ENCODE data around the gene L3MBTL4. TPM values are rescaled to one million over a fixed set of nuclear protein-coding genes. Genes with fewer than 3 reads are reported as not detected.
"Not testable (repeated sequence)": the region's sequence is repeated elsewhere in the genome, so short reads cannot be mapped to it uniquely, and the experiment has no call there.

The L3MBTL4 gene
- total RNA-seq, result under 1 TPM; 0.13 to 0.17 TPM

DNA sequence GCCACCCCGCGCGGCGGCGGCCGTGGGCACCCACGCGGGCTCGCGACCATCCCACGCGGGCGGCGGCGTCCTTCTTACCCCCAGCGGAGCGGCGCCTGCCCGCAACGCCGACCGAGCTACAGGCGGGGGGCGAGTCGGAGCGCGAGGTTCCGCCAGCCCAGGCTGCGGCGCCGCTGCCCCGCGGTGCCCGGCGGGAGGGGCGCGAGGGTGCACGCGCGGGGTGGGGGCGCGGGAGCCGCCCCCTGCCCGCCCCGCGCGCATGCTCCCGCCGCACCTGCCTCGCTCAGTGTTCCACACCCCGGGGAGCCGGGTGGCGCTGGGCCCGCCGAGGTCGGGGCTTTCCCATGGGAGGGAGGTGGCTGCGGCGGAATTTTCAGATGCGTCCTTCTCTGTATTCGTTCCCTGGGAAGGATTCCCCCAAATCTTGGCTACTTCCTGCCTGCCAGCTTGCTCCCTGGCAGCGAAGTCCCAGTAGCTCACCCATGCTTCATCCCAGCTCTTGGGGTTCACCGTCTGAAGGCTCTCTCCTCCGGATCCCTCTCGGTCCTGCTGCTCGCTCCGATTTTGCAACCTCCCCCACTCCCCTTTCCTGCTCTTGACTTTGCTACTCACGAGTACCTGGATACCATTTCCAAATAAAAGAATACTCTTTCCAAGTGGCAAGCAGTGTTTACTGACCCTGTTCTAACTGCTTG, at the start of gene L3MBTL4:
TSS of gene L3MBTL4 (minus strand) at position 189 of the 695 bp plus-strand sequence. CDS start 103,286 bp downstream, outside the sequence.
- CTCF ChIA-PET, result no interaction called here
- POLR2A ChIA-PET, result no interaction called here

DNA sequence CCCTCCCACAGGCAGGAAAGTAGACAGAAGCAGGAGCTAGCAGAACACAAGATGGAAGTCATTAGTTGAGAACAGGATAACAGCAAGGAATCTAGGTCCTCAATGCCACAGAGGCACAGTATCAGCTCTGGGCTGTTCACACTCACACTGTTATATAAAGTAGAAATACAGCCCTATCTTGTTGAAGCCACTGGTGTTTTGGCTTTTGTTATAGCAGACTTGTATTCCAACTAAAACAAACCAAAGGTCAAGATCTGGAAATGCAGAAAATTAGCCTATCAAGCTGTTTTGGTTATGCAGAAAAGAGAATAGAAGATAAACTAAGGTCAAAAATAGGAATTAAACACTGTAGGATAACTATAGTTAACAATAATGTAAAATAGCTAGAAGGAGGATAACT, 37.5 kb upstream of the L3MBTL4 start:
- POLR2A ChIA-PET, result no interaction called here

DNA sequence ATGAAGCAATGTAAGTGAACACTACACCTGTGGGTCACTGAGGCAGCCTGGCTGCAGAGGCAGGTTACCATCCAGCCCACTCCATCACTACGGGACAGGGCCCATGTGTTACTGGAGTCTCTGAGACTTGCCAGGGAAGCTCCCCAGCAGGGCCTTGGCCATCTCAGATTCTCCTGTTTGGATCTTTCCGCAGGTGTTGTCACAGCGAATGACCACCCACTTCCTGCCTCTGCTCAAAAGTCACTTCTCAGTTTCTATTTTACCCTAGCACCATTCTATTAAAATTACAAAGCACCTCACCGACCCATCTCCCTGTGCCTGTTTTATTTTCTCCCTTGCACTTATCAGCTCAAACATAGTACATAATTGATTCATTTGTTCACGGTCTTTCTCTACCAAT, 34.5 kb upstream of the L3MBTL4 start:
- ChIA-PET CTCF (no interaction called here), POLR2A (no interaction called here)

More for the DNA sequence above, 37.5 kb upstream of the L3MBTL4 start:
- CTCF ChIA-PET, result no interaction called here

DNA sequence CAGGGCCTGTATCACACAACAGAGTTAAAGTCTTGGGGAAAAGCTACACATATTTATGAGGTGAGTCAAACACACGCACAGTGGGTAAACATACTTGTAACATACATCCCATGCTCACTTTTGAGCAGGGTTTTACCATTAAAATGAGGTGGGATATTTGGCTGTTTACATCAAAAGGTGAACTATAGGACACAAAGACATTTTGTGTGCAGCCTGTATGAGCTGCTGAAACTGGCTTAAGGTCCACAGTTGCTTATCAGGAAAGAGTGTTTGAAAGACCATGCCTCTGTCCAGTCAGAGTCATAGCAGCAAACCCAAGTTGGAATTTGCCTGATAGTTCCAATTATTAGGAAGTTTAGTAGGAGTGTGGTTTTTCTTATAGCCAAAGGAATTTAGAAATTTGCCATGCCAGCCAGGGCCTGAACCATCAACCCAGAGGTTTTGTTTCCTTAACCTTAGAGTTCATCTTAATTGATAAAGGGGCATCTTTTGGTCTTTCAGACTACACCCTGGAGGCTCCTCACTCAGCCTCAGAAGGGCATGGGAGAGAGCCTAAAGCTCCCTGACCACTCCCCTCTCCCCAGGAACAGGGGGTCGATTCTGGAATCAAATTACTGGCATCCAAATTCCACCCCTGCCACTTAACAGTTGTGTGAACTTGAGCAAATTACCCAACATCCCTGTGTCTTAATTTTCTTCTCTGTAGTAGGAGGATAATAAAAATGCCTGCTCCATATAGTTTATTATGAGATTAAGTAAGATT, 29.9 kb upstream of the L3MBTL4 start:
- POLR2A ChIA-PET, result no interaction called here
- CTCF ChIA-PET, result no interaction called here

DNA sequence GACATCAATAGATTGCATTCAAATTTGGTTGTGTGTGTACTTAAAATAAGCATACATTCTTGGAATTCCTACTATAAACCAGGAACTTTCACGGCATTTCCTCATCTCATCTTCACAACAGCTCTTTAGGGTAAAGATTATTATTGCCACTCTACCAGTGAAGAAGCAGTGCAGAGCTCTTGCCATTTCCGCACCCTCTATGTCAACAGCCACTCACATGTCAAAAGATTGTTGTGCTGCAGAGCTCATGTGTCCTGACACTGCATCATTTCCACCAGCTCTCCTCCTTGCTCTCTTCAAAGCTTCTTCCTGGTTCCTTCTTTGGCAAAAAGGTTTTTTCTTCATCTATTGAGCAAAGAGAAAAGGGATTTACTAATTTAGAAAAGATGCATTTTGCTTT, 26.5 kb upstream of the L3MBTL4 start:
- CTCF ChIA-PET, result no interaction called here
- POLR2A ChIA-PET, result no interaction called here

DNA sequence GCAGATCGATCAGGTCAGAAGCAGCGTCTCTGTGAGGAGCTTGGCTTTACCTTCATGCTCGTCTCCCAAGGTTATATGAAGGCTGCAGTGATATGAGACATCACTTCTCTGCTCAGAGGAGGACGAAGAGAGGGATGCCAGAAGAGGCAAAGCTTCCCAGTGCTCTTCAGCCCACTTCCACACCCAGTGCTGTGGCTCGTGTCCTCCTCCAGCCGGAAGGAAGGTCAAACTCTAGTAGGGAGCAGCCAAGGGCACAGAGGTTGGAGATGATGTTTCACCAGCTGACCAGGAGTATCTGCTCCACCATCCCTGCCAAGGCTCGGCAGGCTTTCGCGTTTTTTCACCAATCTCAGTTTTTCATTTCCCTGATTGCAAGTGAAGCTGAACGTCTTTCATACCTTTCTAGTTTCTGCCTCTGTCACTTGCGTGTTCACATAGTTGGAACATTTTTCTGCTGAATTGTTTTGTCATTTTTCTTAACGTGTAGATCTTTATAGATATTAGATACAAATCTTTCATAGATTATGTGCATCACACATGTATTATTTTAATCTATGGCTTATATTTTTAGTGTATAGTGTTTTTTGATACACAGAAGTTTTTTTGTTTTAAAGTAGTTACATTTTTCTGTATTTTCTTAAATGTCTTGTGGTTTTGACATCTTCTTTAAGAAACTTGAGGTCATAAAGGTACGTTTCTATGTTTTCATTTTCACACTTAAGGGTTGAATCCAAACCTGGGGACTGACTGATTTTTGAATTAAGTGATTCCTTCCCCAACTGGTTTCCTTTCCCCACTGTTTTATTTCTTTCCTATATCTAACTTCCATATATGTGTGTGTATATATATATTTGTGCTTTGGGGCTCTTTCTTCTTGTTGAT, 23.5 kb upstream of the L3MBTL4 start:
- CTCF ChIA-PET, result no interaction called here
- POLR2A ChIA-PET, result no interaction called here

DNA sequence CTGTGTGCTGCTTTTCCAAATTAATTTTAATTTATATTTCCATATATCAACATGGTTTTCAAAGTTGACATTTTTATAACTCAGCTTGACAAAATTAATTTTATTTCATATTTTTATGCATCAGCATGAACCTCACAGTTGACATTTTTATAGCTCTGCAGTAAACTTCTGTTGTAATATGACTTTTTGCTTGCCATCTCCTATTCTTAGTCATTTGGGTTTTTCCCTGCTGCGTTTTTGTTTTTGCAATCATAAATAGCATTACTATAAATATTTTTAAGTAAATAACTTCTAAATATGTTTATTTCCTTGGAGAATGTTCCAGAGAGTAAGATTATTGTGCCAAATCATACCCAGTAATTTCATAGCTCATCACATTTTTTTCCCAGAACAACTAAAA, 21.0 kb upstream of the L3MBTL4 start:
- ChIA-PET POLR2A (no interaction called here), CTCF (no interaction called here)

DNA sequence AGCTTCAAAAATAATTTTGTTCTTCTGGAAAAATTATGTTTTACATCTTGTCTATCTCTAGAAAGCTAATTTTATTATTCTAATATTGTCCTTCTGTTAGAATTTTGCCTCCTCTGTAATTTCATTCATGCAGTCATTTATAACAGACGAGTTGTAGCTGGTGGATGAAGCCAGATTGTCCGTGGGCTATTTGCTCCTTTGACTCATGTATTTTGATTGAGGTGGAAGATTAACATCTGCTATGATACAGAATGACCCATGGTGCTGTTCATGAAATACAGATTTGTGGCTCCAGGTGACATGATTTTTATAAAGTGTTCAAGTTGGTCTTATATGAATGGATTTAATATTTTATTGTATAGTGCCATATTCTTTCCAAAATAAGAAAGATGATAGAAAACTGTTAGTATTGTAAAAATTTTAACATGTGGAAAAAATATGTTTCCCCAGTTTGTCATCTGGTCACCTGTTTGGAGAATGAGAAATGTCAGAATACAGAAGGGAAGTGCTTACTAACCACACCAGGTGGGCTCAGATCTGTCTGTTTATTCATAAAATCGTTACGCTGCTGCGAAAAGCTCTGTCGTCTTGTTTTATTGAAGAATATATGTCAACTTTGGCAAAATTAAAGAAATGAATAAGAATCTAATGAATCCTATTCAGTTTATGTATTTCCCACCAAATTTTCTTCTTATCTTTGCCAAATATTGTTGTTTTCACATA, 20.4 kb upstream of the L3MBTL4 start:
- ChIA-PET CTCF (no interaction called here), POLR2A (no interaction called here)

DNA sequence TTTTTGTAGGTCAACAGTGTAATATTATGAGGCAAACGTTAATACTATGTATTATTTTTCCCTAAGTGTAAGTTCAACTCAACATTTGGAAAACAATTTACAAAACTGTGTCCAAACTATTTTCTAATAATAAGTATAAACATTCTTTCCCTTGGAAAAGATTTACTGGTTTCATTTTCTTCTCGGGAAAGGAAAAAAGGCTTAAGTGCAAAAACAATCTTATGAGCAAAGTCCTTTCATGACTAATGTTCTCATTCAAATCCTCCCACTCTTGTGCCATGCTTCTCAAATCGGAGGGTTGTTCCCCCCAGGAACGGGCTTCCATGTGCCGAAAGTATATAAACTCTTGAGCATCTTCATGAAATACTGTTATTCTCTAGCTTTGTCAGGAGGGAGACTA, 19.8 kb upstream of the L3MBTL4 start:
- POLR2A ChIA-PET, result no interaction called here
- CTCF ChIA-PET, result no interaction called here

DNA sequence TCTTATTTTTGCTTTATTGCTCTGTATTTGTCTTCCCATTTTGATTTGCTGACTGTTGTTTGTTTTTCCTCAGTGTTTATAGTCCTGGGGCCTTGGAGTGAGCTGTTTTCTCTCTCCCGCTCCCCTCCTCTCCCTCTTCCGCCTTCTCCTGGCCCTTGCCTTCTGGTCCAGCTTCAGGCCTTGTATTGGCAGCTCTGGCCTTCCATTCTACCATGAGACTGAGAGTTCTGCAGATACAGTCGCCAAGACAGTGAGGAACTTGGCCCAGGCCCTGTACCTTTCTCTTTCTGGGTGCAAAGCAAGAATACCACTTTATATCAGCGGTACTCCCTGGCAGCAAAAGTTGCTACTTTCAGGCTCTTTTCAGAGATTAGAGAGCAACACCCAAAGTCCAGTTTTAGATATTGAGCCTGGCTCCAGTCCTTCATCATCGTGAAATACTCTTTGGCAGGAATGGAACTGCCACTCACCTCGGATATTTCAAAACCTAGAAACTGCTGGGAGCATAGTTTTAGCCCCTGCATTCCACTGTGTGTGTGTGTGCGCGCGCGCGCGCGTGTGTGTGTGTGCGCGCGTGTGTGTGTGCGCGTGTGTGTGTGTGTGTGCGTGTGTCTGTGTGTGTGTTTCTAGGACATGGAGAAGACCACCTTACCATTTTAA, 17.1 kb upstream of the L3MBTL4 start:
- ChIA-PET CTCF (no interaction called here), POLR2A (no interaction called here)

DNA sequence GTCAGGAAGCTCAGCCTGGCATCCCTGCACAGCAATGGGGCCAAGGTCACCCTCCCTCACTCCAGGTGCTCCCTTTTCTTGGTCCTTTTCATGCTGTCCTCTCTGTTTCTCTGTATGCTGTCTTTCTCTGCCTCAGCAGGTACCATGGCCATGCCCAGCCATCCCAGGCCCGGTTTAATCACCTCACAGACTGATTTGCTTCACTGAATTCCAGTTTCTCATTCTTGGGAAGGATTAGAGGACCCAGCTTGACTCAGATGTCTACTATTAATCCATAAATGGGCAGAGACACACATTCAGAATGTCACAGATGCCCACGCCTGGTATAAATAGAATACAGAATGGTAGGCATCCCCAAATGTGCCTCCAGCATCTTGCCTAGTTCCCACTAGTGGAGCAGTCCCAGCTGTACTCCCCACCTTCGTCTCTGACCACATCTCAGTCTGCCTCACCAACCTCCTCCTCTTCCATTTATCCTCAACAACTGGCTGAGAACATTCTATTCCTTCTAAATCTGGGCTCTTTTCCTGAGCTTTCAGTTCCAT, 14.2 kb upstream of the L3MBTL4 start:
- POLR2A ChIA-PET, result no interaction called here
- CTCF ChIA-PET, result no interaction called here

DNA sequence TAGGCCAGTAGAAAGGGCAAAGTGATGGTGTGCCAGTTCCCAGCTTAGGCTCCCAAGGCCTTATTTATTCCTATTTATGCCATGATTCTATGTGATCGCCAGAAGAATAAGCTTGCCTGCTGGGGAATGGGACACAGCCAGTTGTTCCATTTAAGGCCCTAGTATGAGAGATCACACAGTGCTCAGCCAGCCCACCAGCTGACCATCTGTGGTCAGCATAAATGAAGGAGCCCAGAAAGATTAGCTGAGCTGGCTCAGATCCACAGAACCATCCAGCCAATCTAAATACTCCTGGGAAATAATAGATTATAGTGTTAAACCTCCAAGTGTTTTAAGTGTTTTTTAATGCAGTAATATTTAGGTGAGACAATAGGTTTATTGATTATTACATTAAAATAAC, 12.6 kb upstream of the L3MBTL4 start:
- ChIA-PET CTCF (interaction anchor here (0.6 kb wide), 1 partner anchor 458 kb away, joined by 3 read pairs; no protein-coding TSS in a partner anchor), POLR2A (no interaction called here)

DNA sequence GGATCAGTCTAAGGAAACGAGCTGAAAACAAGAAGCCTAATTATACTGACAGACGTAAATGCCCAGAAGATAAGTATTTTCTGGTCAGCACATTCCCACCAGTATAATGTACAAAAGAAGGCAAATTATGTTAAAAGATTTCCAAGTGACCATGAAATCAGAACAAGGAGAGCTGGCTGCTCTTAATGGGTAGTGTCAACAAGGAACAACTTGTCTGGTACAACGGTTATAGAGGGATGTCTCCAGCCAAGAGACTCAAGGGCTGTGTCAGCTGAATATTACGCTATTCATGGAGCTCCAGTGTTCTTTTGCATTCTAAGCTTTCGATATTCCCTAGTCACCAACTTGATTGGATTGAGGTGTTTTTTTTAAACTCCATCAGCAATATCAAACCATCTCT, 8.6 kb upstream of the L3MBTL4 start:
- CTCF ChIA-PET, result no interaction called here
- POLR2A ChIA-PET, result no interaction called here

DNA sequence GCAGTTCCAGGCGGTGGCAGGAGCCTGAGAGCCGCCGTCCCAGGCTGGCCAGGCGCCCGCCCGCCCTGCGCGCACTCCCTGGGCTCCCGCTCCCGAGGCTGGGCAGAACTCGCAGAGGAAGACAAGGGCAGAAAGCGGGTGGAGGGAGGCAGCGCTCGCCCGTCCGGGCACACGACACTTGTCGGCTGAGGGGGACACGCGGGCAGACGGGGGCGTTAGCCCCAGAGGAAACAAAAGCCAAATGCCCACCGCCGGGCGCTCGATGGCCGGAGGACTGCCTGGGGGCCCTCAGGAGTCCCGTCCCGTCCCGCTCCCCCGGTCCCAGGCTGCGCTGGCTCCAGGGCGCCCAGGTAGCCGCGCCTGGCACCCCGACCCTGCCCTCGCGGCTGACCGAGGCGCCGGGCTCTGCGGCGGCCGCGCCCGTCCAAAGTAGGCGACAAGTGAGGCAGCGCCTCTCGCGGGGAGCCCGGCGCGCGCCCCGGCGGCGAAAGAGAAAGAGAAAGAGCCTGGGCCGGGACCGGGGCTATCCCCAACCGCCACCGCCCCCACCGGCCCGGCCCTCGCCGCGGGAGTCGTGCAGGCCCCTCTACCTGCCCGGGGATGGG, 491 bp downstream of the L3MBTL4 start:
- ChIA-PET POLR2A (no interaction called here), CTCF (no interaction called here)

DNA sequence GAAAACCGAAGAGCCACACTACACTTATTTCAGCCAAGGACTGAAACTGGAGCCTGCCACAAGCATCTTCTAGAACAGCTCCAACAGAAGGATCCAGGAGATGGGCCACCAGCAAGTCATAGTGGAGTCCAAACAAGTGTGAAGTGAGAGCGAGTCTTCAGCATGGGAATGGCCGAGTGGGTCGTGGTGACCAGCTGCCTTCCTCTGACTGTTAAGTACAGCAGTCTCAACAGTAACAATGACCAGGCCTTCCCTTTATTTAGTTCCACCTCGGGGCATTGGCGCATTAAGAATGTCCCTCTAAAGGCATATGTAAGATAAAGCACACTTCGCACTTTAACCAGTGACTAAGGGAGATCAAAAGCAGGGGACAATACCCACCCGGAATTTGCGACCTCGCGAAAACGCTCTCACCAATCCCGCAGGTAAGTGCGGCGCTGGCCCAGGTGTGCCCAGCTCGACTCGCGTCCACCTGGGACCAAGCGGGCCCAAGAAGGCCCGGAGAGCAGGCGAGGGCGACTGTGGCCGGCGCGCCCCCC, 1.1 kb downstream of the L3MBTL4 start:
- ChIA-PET POLR2A (no interaction called here), CTCF (no interaction called here)

DNA sequence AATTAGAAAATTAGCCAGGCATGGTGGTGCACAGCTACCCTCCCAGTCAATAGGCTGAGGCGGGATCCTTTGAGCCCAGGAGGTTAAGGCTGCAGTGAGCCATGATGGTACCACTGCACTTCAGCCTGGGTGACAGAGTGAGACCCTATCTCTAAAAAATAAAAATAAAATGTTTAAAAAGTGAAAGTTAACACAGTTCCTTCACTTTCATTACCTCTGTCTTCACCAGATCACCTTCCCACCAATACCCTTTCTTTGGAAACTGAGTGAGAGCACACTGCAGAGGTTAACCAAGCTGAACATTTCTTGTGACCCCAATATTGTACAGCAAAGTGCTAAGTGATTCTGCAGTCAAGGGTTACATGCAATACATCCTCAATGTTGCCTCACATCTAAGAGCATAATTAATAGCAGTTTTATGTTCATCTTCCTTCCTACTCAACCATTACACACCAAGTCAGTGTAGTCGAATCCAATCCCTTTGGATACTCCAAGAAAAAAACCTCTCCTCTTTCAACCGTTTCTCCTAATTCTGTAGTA, 1.7 kb downstream of the L3MBTL4 start:
- ChIA-PET POLR2A (no interaction called here), CTCF (no interaction called here)

DNA sequence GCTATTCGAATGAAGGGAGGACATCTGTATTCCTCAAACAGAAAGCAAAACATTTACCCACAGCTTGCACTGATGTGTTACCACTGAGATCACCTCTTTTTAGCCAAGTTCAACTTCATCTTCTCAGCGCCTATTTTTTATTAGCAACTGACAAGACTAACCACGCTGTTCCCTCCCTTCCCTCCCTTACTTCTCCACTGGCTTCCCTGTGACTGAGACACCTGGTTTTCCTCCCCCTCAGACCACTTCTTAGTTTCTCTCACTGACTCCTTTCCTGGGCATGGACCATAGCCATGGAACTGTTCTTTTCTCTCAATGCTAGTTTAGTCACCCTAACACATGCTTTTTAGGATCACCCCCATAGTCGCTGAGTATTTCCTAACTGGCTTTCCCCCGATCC, 3.3 kb downstream of the L3MBTL4 start:
- POLR2A ChIA-PET, result no interaction called here
- CTCF ChIA-PET, result no interaction called here

DNA sequence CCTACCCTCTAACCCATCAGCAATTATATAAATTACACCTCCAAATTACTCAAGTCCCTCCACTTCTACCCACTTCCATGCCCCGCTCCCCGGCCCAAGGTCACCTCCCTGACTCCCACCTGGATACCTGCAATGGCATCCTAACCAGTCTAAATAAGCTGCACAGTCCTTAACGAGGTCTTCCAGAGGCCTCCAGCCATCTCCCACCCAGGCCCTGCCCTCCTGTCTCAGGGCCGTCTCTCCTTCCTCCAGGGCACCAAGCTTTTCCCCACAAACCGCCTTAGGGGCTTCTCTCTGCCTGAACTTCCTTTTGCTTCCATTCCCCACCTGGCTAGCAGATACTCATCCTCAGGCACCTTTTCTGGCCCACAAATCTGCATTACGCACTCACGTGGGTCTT, 4.8 kb downstream of the L3MBTL4 start:
- ChIA-PET POLR2A (no interaction called here), CTCF (no interaction called here)

DNA sequence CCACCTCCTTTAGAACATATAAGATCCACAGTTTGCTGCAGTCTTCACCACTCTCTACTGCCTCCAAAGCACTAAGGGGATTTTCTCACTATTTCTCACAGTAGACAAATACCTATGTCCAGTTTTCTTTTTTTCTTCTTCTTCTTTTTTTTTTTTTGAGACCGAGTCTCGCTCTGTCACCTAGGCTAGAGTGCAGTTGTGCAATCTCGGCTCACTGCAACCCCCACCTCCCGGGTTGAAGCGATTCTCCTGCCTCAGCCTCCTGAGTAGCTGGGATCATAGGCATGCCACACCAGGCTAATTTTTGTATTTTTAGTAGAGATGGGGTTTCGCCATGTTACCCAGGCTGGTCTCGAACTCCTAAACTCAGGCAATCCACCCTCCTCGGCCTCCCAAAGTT, 6.2 kb downstream of the L3MBTL4 start:
- POLR2A ChIA-PET, CTCF ChIA-PET: not testable (repeated sequence)

Data from activated CD8-positive, alpha-beta memory T cell treated with anti-CD3 and anti-CD28 coated beads for 36 hours (primary cell).